IMR-90 (cell line): Measurements from ENCODE around the gene NOX3. TPM values are rescaled to one million over a fixed set of nuclear protein-coding genes. Genes with fewer than 3 reads are reported as not detected.

Experiments used
- ATAC-seq: fragments of 200-7000 bp; cut with Tn5 transposase; 2 replicates; pipeline ENCODE4 v1.9.1; 2020; ENCODE audit warnings: low read depth, mild to moderate bottlenecking, moderate library complexity
- Bru-seq: library from RNA; stranded (reverse); fragments of 400-500 nt; gene quantifications from one replicate; lab custom pipeline; 2021; lab: Mats Ljungman, UMichigan
- BruChase-seq, 2 experiments: library from RNA; stranded (reverse); fragments of 400-500 nt; gene quantifications; one replicate each; lab custom pipeline; 2021; lab: Mats Ljungman, UMichigan
- BruUV-seq: library from RNA; stranded (reverse); fragments of 400-500 nt; replicated peaks from 2 replicates; lab custom pipeline; 2021; lab: Mats Ljungman, UMichigan
- CTCF ChIA-PET: fragments of 300-600 bp; formaldehyde crosslinking; extraction: SDS; loops from one replicate; lab custom pipeline; 2021; ENCODE audit warnings: antibody characterized with exemption; lab: Yijun Ruan, JAX
- POLR2A ChIA-PET: fragments of 300-600 bp; sonication (Branson Sonifier 250); formaldehyde crosslinking; loops from one replicate; lab custom pipeline; 2022; ENCODE audit warnings: antibody characterized with exemption; ENCODE audit not compliant: unreplicated experiment; lab: Charles Lee
- DNase-seq: peaks from one replicate; pipeline ENCODE4 v3.0.0; 2013
- H2AFZ ChIP-seq: replicated peaks from 2 replicates; pipeline ENCODE3; 2013; ENCODE audit warnings: low read length, mild to moderate bottlenecking; ENCODE audit not compliant: poor library complexity
- H2AK5ac ChIP-seq: 2 replicates; pipeline ENCODE4 v1.6.1; 2013; ENCODE audit warnings: low read depth, low read length, inconsistent platforms
- H2AK9ac ChIP-seq: replicated peaks from 2 replicates; pipeline ENCODE3; 2013; ENCODE audit warnings: mild to moderate bottlenecking, low read depth, low read length, moderate library complexity; ENCODE audit not compliant: poor library complexity
- H2BK120ac ChIP-seq: 2 replicates; pipeline ENCODE4 v1.6.1; 2013; ENCODE audit warnings: low read depth, low read length, inconsistent platforms
- H2BK15ac ChIP-seq: 3 replicates; pipeline ENCODE4 v1.6.1; 2013; ENCODE audit warnings: low read depth, low read length, inconsistent platforms
- H2BK20ac ChIP-seq: 2 replicates; pipeline ENCODE4 v1.6.1; 2013; ENCODE audit warnings: low read depth, mild to moderate bottlenecking, inconsistent platforms, low read length, moderate library complexity
- H2BK5ac ChIP-seq: 2 replicates; pipeline ENCODE4 v1.6.1; 2013; ENCODE audit warnings: mild to moderate bottlenecking, low read depth, low read length, inconsistent platforms; ENCODE audit not compliant: poor library complexity, severe bottlenecking
- H3K14ac ChIP-seq: replicated peaks from 2 replicates; pipeline ENCODE4 v1.6.1; 2013; ENCODE audit warnings: low read depth, low read length, inconsistent platforms
- H3K18ac ChIP-seq: 2 replicates; pipeline ENCODE4 v1.6.1; 2013; ENCODE audit warnings: low read depth, low read length, control low read depth
- H3K23ac ChIP-seq: 2 replicates; pipeline ENCODE4 v1.6.1; 2013; ENCODE audit warnings: low read depth, low read length, inconsistent platforms
- H3K27ac ChIP-seq: 2 replicates; pipeline ENCODE4 v1.5.1; 2013; ENCODE audit warnings: mild to moderate bottlenecking, control low read depth, low read length; ENCODE audit not compliant: insufficient read depth
- H3K27me3 ChIP-seq: 2 replicates; pipeline ENCODE4 v1.6.1; 2013; ENCODE audit warnings: low read length; ENCODE audit not compliant: control insufficient read depth, insufficient read depth
- H3K36me3 ChIP-seq: 2 replicates; pipeline ENCODE4 v1.6.1; 2013; ENCODE audit warnings: low read length, mixed read lengths; ENCODE audit not compliant: control insufficient read depth, insufficient read depth
- H3K4ac ChIP-seq: 2 replicates; pipeline ENCODE4 v1.6.1; 2013; ENCODE audit warnings: low read depth, low read length, inconsistent platforms
- H3K4me1 ChIP-seq: 2 replicates; pipeline ENCODE4 v1.6.1; 2013; ENCODE audit warnings: low read length, mixed read lengths; ENCODE audit not compliant: control insufficient read depth, insufficient read depth
- H3K4me2 ChIP-seq: 2 replicates; pipeline ENCODE4 v1.6.1; 2013; ENCODE audit warnings: low read depth, mild to moderate bottlenecking, control low read depth, low read length, moderate library complexity
- H3K4me3 ChIP-seq: 2 replicates; pipeline ENCODE4 v1.5.1; 2013; ENCODE audit warnings: low read depth, mild to moderate bottlenecking, control low read depth, low read length, moderate library complexity; ENCODE audit not compliant: insufficient read depth
- H3K56ac ChIP-seq: 2 replicates; pipeline ENCODE4 v1.6.1; 2013; ENCODE audit warnings: low read length, inconsistent platforms; ENCODE audit not compliant: insufficient read depth; ENCODE audit errors: extremely low read depth
- H3K79me1 ChIP-seq, 2 experiments: 2 replicates each; pipeline ENCODE4 v1.6.1; 2013; ENCODE audit warnings: low read length in 2 of 2, inconsistent platforms in 1 of 2, low read depth in 1 of 2
- H3K9ac ChIP-seq: 2 replicates; pipeline ENCODE4 v1.6.1; 2013; ENCODE audit warnings: low read depth, low read length, control low read depth
- H3K9me1 ChIP-seq: 2 replicates; pipeline ENCODE4 v1.6.1; 2013; ENCODE audit warnings: low read length, inconsistent platforms; ENCODE audit not compliant: insufficient read depth
- H3K9me3 ChIP-seq: 2 replicates; pipeline ENCODE4 v1.6.1; 2013; ENCODE audit warnings: low read length; ENCODE audit not compliant: control insufficient read depth, insufficient read depth
- H4K20me1 ChIP-seq: 2 replicates; pipeline ENCODE4 v1.6.1; 2013; ENCODE audit warnings: low read length, inconsistent platforms; ENCODE audit not compliant: insufficient read depth
- H4K5ac ChIP-seq: 2 replicates; pipeline ENCODE4 v1.6.1; 2013; ENCODE audit warnings: mild to moderate bottlenecking, low read depth, low read length, control low read depth
- H4K8ac ChIP-seq, 2 experiments: 2 replicates each; pipeline ENCODE4 v1.6.1; 2013; ENCODE audit warnings: low read depth in 2 of 2, low read length in 2 of 2, control low read depth in 1 of 2, inconsistent platforms in 1 of 2
- H4K91ac ChIP-seq: 2 replicates; pipeline ENCODE4 v1.6.1; 2013; ENCODE audit warnings: low read depth, low read length, inconsistent platforms; ENCODE audit not compliant: insufficient read depth
- CEBPB ChIP-seq: IDR thresholded peaks from 2 replicates; pipeline ENCODE4 v1.6.1; 2012; ENCODE audit warnings: low read depth, low read length, improper control_type of control experiment
- ELK1 ChIP-seq: fragments of 150-350 bp; IDR thresholded peaks from 2 replicates; pipeline ENCODE4 v1.6.1; 2016; ENCODE audit warnings: low read depth, mild to moderate bottlenecking, low read length, moderate library complexity, borderline replicate concordance
- MAZ ChIP-seq: IDR thresholded peaks from 2 replicates; pipeline ENCODE4 v1.6.1; 2012; ENCODE audit warnings: low read depth, mild to moderate bottlenecking, low read length, improper control_type of control experiment, moderate library complexity, borderline replicate concordance
- POLR2A ChIP-seq: IDR thresholded peaks from 2 replicates; pipeline ENCODE4 v1.6.1; 2012; ENCODE audit warnings: mild to moderate bottlenecking, low read depth, low read length
- WGBS, 2 experiments: methylation state at CpG; one replicate each; pipeline versions ENCODE4 v1.1.5 to v1.1.7; 2013; ENCODE audit warnings: missing lambda C conversion rate in 2 of 2; ENCODE audit not compliant: insufficient read length in 1 of 2; ENCODE audit errors: extremely low coverage in 2 of 2; 5-methylcytosine and 5-hydroxymethylcytosine counted together
- dilution Hi-C: fragments of 300-500 bp; cut with HindIII; formaldehyde crosslinking; loops from one replicate; pipeline ENCODE4 v1.14.3; 2018; ENCODE audit warnings: low sequenced_read_pairs; ENCODE audit not compliant: unreplicated experiment
- in situ Hi-C: fragments of 300-500 bp; cut with MboI; formaldehyde crosslinking; loops from 3 replicates; pipeline ENCODE4 v1.14.3; 2019; ENCODE audit warnings: low sequenced_read_pairs, inconsistent platforms, mixed read lengths
- intact Hi-C: fragments of 100-400 bp; cut with micrococcal nuclease; formaldehyde crosslinking; loops from 2 replicates; pipeline ENCODE4 v1.10.0; 2022
- long read RNA-seq: library from polyadenylated mRNA; unstranded; transcript quantifications from one replicate; pipeline ENCODE4 v2.0.0, GENCODE V29; 2021; ENCODE audit not compliant: unreplicated experiment
- polyA plus RNA-seq, 3 experiments: library from polyadenylated mRNA; depleted of rRNA; stranded (reverse); fragments of >200 nt; gene quantifications; 2 replicates each; pipeline ENCODE4 v1.2.3, GENCODE V29; 2012; ENCODE audit warnings: low replicate concordance in 1 of 3
- total RNA-seq: library from RNA; depleted of rRNA; stranded (reverse); fragments of >200 nt; gene quantifications from 2 replicates; pipeline ENCODE4 v1.2.3, GENCODE V29; 2012; rRNA removed

The NOX3 gene, protein sequence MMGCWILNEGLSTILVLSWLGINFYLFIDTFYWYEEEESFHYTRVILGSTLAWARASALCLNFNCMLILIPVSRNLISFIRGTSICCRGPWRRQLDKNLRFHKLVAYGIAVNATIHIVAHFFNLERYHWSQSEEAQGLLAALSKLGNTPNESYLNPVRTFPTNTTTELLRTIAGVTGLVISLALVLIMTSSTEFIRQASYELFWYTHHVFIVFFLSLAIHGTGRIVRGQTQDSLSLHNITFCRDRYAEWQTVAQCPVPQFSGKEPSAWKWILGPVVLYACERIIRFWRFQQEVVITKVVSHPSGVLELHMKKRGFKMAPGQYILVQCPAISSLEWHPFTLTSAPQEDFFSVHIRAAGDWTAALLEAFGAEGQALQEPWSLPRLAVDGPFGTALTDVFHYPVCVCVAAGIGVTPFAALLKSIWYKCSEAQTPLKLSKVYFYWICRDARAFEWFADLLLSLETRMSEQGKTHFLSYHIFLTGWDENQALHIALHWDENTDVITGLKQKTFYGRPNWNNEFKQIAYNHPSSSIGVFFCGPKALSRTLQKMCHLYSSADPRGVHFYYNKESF
- total RNA-seq (not detected in 2 replicates), polyA plus RNA-seq (2012; rRNA removed) (not detected in 2 replicates), Bru-seq, nascent RNA (not detected), BruChase-seq, experiment 1, labeled RNA remaining after a 6-hour chase (not detected), BruChase-seq, experiment 2, labeled RNA remaining after a 2-hour chase (percentile 5 among the genes with signal in this experiment)
- not detected in 2 replicates for polyA plus RNA-seq (2012; cell fraction: cytosol; rRNA removed)
- polyA plus RNA-seq (2012; cell fraction: nucleus; rRNA removed; ENCODE audit: low replicate concordance), result not detected in 2 replicates
- long read RNA-seq, result 0 reads

DNA sequence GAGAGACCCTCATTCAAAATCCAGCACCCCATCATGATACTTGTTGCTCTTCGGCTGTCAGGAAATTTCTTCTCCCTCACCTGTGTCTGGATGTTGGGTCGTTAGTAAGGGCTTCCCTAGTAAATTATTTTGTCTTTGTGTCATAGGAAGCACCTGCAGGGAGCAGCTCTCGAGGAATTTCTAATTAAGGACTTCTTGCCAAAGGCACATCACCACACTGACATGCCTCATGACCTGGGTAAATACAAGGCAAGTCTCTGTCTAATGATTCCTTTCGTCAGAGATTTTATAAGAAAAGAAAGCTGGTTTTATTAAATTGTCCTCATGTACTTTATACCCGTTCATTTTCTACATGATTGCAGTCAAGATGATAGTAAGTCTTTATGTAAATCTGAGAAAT is at the start of gene NOX3:
NOX3 (minus strand) TSS at position 74 of the 400 bp plus-strand sequence; CDS start at position 35, 39 bp downstream.
- Histone ChIP-seq H3K23ac (no peak within 1 kb of the TSS), H3K36me3 (no peaks in the 10 kb centered on the region), H3K27me3 (no peaks in the 10 kb centered on the region), H3K4me3 (no peak within 1 kb of the TSS), H2BK120ac (no peak within 1 kb of the TSS), H3K4ac (no peak within 1 kb of the TSS), H2BK20ac (no peak within 1 kb of the TSS), H3K14ac (no peak within 1 kb of the TSS), H3K56ac (no peak within 1 kb of the TSS), H3K4me1 (no peaks in the 10 kb centered on the region), H3K4me2 (no peak within 1 kb of the TSS), H2AK9ac (no peak within 1 kb of the TSS), H2BK15ac (no peak within 1 kb of the TSS), H4K91ac (no peak within 1 kb of the TSS), H3K9me3 (no peaks in the 10 kb centered on the region), H4K5ac (no peak within 1 kb of the TSS), H3K9me1 (no peaks in the 10 kb centered on the region), H4K8ac (no peak within 1 kb of the TSS), H2AK5ac (no peak within 1 kb of the TSS), H4K20me1 (no peaks in the 10 kb centered on the region), H3K27ac (no peak within 1 kb of the TSS), H3K79me1 (no peaks in the 10 kb centered on the region), H2BK5ac (no peak within 1 kb of the TSS), H3K9ac (no peak within 1 kb of the TSS), H3K18ac (no peak within 1 kb of the TSS), H2AFZ (no peak within 1 kb of the TSS)
- no CpG with 5 or more reads among the region's 5 CpGs for WGBS, 2 experiments
- in situ Hi-C loops, result no loop called here
- POLR2A ChIA-PET, result no interaction called here
- intact Hi-C loops, result no loop called here
- ATAC-seq (no peak), DNase-seq (no peak)
- no TSS peak for BruUV-seq
- dilution Hi-C loops, result no loop called here
- TF ChIP-seq ELK1 (no peak), POLR2A (no peak), MAZ (no peak), CEBPB (no peak)
- CTCF ChIA-PET, result interaction anchor here (0.6 kb wide), 1 partner anchor 743 kb away, joined by 8 read pairs; no protein-coding TSS in a partner anchor
